PFSK-1 (cell line): ENCODE results near the gene KMT2A.

ENCODE experiments used
- FOXP2 ChIP-seq: optimal IDR thresholded peaks from 2 replicates; pipeline ENCODE3; 2011; ENCODE audit warnings: borderline replicate concordance, control low read depth, inconsistent platforms; ENCODE audit not compliant: insufficient read depth; ENCODE audit errors: extremely low read length, extremely low read depth
- POLR2AphosphoS5 ChIP-seq: IDR thresholded peaks from 2 replicates; pipeline ENCODE4 v1.6.1; 2012; ENCODE audit warnings: low read depth, mild to moderate bottlenecking, control low read depth, low read length, moderate library complexity
- TAF1 ChIP-seq: IDR thresholded peaks from 2 replicates; pipeline ENCODE4 v1.6.1; 2012; ENCODE audit warnings: low read length, control low read depth, borderline replicate concordance; ENCODE audit not compliant: insufficient read depth

DNA sequence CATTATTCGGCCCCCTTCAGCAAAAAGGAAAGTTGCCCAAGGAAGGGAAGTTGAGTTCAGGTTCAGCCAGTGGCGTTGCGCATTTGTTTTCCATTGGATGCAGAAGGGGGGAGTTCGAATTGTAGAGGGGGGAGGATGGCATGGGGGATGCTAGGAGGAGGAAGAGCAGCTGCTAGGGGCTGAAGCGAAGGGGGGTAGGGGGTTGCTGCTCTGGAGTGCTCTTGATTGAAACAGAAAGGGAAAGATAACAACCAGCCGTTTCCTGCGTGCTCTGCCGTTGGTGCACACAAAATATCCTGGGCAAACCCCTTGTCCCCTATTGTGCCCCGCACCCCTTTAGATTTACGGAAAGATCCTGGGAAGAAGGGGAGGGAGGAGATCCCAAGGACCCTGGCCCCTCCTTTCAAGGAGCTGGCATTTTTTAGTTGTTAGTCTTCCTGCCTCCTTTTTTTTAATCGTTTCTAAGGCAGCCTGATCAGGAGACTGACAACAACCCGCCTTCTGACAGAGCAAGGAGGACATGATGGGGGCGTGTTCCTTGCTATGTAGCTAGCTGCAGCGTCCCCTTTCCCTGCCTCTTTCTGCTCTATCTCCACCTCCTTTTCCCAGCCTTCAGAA is 2.1 kb downstream of the KMT2A start:
- TF ChIP-seq TAF1 (no peak), POLR2AphosphoS5 (no peak), FOXP2 (no peak)
